Liver (tissue), 3 donors: ENCODE measurements around the gene TEKTIP1.

Experiments
- EGR1 ChIP-seq, 2 donors: IDR thresholded peaks; 2 replicates each; pipeline ENCODE4 v1.6.1; 2016 to 2018; ENCODE audit warnings: antibody characterized with exemption in 2 of 2, low read depth in 2 of 2
- FOXA1 ChIP-seq: IDR thresholded peaks from 2 replicates; pipeline ENCODE4 v1.6.1; 2016; ENCODE audit warnings: antibody characterized with exemption
- GABPA ChIP-seq, 2 donors: IDR thresholded peaks in 1 of 2; conservative IDR thresholded peaks in 1 of 2; 2 replicates each; pipeline ENCODE4 v1.6.1; 2016; ENCODE audit warnings: antibody characterized with exemption in 2 of 2, mild to moderate bottlenecking in 1 of 2, moderate library complexity in 1 of 2
- HNF4G ChIP-seq: IDR thresholded peaks from 2 replicates; pipeline ENCODE4 v1.6.1; 2016; ENCODE audit warnings: antibody characterized with exemption
- JUND ChIP-seq, 2 donors: IDR thresholded peaks; 2 replicates each; pipeline ENCODE4 v1.6.1; 2016; ENCODE audit warnings: antibody characterized with exemption in 2 of 2
- NR2F2 ChIP-seq: IDR thresholded peaks from 2 replicates; pipeline ENCODE4 v1.6.1; 2016; ENCODE audit warnings: antibody characterized with exemption
- RAD21 ChIP-seq, 2 donors: IDR thresholded peaks; 2 replicates each; pipeline ENCODE4 v1.6.1; 2016; ENCODE audit warnings: antibody characterized with exemption in 2 of 2, mild to moderate bottlenecking in 2 of 2
- RXRA ChIP-seq, 2 donors: IDR thresholded peaks; 2 replicates each; pipeline ENCODE4 v1.6.1; 2017 to 2018; ENCODE audit warnings: antibody characterized with exemption in 2 of 2, mild to moderate bottlenecking in 1 of 2
- TAF1 ChIP-seq: conservative IDR thresholded peaks from 2 replicates; pipeline ENCODE4 v1.6.1; 2016; ENCODE audit warnings: antibody characterized with exemption, mild to moderate bottlenecking
- YY1 ChIP-seq: IDR thresholded peaks from 2 replicates; pipeline ENCODE4 v1.6.1; 2016; ENCODE audit warnings: antibody characterized with exemption, mild to moderate bottlenecking
- TF ChIP-seq, protein P1 (sequence below): fragments of 150-350 bp; IDR thresholded peaks from 2 replicates; pipeline ENCODE4 v1.5.1; 2017; ENCODE audit warnings: improper control_type of control experiment, low read depth, low read length; ENCODE audit not compliant: missing input control
- TF ChIP-seq, protein P2 (sequence below): IDR thresholded peaks from 2 replicates; pipeline ENCODE4 v1.6.1; 2016; ENCODE audit warnings: antibody characterized with exemption
- TF ChIP-seq, protein P3 (sequence below): IDR thresholded peaks from 2 replicates; pipeline ENCODE4 v1.6.1; 2016; ENCODE audit warnings: antibody characterized with exemption, mild to moderate bottlenecking
- TF ChIP-seq, protein P4 (sequence below): IDR thresholded peaks from 2 replicates; pipeline ENCODE4 v1.6.1; 2016; ENCODE audit warnings: antibody characterized with exemption
- donor health status: healthy.
- donor health status: healthy.

DNA sequence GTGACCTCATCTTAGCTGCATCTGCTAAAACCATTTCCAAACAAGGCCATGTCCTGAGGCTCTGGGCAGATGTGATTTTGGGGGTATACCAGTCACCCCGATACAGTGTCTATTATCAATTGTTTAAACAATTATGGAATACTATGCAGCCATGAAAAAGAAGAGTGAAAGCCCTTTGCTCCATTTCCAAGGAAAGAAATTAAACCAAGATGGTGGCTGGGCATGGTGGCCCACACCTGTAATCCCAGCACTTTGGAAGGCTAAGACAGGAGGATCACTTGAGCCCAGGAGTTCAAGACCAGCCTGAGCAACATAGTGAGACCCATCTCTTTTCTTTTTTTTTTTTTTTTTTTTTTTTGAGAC is 763 bp downstream of the TEKTIP1 start:
- TF ChIP-seq, protein P1, sequence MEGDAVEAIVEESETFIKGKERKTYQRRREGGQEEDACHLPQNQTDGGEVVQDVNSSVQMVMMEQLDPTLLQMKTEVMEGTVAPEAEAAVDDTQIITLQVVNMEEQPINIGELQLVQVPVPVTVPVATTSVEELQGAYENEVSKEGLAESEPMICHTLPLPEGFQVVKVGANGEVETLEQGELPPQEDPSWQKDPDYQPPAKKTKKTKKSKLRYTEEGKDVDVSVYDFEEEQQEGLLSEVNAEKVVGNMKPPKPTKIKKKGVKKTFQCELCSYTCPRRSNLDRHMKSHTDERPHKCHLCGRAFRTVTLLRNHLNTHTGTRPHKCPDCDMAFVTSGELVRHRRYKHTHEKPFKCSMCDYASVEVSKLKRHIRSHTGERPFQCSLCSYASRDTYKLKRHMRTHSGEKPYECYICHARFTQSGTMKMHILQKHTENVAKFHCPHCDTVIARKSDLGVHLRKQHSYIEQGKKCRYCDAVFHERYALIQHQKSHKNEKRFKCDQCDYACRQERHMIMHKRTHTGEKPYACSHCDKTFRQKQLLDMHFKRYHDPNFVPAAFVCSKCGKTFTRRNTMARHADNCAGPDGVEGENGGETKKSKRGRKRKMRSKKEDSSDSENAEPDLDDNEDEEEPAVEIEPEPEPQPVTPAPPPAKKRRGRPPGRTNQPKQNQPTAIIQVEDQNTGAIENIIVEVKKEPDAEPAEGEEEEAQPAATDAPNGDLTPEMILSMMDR = no peak
- TF ChIP-seq TAF1 (no peak), FOXA1 (no peak), JUND (IDR thresholded peaks at IDR 0.05) (no peak), GABPA (IDR thresholded peaks at IDR 0.05 in 1 of 2, conservative IDR thresholded peaks at IDR 0.05 in 1 of 2) (no peak), YY1 (no peak), NR2F2 (no peak), EGR1 (IDR thresholded peaks at IDR 0.05; ENCODE audit: low read depth in 2 of 2) (no peak), HNF4G (no peak), RAD21 (IDR thresholded peaks at IDR 0.05) (no peak), RXRA (IDR thresholded peaks at IDR 0.05) (no peak)
- TF ChIP-seq, protein P2, sequence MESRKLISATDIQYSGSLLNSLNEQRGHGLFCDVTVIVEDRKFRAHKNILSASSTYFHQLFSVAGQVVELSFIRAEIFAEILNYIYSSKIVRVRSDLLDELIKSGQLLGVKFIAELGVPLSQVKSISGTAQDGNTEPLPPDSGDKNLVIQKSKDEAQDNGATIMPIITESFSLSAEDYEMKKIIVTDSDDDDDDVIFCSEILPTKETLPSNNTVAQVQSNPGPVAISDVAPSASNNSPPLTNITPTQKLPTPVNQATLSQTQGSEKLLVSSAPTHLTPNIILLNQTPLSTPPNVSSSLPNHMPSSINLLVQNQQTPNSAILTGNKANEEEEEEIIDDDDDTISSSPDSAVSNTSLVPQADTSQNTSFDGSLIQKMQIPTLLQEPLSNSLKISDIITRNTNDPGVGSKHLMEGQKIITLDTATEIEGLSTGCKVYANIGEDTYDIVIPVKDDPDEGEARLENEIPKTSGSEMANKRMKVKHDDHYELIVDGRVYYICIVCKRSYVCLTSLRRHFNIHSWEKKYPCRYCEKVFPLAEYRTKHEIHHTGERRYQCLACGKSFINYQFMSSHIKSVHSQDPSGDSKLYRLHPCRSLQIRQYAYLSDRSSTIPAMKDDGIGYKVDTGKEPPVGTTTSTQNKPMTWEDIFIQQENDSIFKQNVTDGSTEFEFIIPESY = no peak
- TF ChIP-seq, protein P3, sequence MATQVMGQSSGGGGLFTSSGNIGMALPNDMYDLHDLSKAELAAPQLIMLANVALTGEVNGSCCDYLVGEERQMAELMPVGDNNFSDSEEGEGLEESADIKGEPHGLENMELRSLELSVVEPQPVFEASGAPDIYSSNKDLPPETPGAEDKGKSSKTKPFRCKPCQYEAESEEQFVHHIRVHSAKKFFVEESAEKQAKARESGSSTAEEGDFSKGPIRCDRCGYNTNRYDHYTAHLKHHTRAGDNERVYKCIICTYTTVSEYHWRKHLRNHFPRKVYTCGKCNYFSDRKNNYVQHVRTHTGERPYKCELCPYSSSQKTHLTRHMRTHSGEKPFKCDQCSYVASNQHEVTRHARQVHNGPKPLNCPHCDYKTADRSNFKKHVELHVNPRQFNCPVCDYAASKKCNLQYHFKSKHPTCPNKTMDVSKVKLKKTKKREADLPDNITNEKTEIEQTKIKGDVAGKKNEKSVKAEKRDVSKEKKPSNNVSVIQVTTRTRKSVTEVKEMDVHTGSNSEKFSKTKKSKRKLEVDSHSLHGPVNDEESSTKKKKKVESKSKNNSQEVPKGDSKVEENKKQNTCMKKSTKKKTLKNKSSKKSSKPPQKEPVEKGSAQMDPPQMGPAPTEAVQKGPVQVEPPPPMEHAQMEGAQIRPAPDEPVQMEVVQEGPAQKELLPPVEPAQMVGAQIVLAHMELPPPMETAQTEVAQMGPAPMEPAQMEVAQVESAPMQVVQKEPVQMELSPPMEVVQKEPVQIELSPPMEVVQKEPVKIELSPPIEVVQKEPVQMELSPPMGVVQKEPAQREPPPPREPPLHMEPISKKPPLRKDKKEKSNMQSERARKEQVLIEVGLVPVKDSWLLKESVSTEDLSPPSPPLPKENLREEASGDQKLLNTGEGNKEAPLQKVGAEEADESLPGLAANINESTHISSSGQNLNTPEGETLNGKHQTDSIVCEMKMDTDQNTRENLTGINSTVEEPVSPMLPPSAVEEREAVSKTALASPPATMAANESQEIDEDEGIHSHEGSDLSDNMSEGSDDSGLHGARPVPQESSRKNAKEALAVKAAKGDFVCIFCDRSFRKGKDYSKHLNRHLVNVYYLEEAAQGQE = no peak
- TF ChIP-seq, protein P4, sequence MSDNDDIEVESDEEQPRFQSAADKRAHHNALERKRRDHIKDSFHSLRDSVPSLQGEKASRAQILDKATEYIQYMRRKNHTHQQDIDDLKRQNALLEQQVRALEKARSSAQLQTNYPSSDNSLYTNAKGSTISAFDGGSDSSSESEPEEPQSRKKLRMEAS = no peak
